ENCODE measurements around the gene R3HDM2.

- TF ChIP-seq POLR2A (IDR thresholded peaks at IDR 0.05), result no peak
- no peak for TF ChIP-seq CTCF (IDR thresholded peaks at IDR 0.05)
Observed at GRCh38 chr12:57210926-57211692, 219.7 kb downstream of the R3HDM2 start.
